ENCODE data around the gene MKNK1.

MKNK1 gene

DNA sequence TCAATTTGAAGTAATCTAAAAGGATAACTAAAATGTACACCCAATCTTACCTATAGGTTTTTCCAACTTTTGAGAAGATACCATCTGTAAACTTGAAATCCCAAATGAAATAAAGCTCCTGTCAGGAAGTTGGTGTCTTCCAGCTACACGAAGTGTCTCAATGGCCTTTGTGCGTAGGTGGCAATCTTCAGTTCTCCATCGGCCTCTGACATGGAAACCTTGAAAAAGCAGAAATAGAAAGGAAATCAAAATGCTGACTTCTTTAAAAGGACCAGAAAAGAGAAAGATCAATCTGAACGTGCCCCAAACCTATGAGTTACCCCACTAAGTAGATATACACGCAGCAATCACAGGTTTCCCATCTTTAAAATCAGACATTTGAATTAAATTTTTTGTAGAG is 10.0 kb downstream of the MKNK1 start:
- no peak overlapping the region for H3K27ac ChIP-seq
- no peak for TF ChIP-seq ZFX (IDR thresholded peaks at IDR 0.05; ENCODE audit: borderline replicate concordance)
- TF ChIP-seq, protein P1, sequence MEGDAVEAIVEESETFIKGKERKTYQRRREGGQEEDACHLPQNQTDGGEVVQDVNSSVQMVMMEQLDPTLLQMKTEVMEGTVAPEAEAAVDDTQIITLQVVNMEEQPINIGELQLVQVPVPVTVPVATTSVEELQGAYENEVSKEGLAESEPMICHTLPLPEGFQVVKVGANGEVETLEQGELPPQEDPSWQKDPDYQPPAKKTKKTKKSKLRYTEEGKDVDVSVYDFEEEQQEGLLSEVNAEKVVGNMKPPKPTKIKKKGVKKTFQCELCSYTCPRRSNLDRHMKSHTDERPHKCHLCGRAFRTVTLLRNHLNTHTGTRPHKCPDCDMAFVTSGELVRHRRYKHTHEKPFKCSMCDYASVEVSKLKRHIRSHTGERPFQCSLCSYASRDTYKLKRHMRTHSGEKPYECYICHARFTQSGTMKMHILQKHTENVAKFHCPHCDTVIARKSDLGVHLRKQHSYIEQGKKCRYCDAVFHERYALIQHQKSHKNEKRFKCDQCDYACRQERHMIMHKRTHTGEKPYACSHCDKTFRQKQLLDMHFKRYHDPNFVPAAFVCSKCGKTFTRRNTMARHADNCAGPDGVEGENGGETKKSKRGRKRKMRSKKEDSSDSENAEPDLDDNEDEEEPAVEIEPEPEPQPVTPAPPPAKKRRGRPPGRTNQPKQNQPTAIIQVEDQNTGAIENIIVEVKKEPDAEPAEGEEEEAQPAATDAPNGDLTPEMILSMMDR (IDR thresholded peaks at IDR 0.05), result no peak

DNA sequence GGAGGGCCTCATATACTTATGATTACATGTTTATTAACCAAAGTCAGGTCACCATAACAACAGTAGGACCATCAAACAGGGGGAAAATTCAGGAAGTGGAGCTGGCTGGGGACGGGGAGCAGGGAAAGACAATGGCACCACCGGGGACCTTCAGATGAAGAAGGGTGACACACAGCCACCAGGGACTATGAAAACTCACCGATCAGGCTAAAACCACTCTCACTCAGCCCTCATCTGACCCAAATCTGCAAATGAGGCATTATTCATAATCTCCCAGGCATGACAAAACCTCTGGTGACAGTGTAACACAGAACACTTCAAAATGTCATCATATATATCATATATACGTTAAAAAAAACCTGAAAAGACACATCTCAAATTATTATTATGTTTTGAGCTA is 11.2 kb downstream of the MKNK1 start:
- H3K27ac ChIP-seq, result no peak overlapping the region
- TF ChIP-seq ZFX (IDR thresholded peaks at IDR 0.05; ENCODE audit: borderline replicate concordance), result no peak
- TF ChIP-seq, protein P1 (IDR thresholded peaks at IDR 0.05), result no peak

- no peak overlapping the region for H3K27ac ChIP-seq
- TF ChIP-seq, protein P1 (IDR thresholded peaks at IDR 0.05), result no peak
- no peak for TF ChIP-seq ZFX (IDR thresholded peaks at IDR 0.05; ENCODE audit: borderline replicate concordance)
These were observed 14.5 kb downstream of the MKNK1 start for GRCh38 chr1:46589529-46589928.

DNA sequence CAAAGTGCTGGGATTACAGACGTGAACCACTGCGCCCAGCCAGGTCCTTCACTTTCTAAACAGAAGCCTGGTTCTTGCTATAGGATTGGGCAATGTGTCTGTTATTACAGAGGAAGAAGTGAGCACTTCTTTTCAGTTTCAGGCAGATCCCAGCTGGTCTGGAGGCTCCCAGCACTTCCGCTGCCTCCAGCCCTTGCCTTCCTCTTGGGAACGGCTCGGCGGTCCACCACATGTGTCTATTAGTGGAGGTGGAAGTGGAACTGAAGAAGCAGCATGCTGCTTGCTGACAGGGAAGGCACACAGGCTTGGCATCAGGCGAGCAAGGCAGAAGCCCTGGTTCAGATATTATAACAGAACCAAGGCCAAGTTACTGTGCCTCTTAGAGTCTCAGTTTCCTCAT is 17.0 kb downstream of the MKNK1 start:
- no peak overlapping the region for H3K27ac ChIP-seq
- no peak for TF ChIP-seq ZFX (IDR thresholded peaks at IDR 0.05; ENCODE audit: borderline replicate concordance)
- TF ChIP-seq, protein P1 (IDR thresholded peaks at IDR 0.05), result no peak

DNA sequence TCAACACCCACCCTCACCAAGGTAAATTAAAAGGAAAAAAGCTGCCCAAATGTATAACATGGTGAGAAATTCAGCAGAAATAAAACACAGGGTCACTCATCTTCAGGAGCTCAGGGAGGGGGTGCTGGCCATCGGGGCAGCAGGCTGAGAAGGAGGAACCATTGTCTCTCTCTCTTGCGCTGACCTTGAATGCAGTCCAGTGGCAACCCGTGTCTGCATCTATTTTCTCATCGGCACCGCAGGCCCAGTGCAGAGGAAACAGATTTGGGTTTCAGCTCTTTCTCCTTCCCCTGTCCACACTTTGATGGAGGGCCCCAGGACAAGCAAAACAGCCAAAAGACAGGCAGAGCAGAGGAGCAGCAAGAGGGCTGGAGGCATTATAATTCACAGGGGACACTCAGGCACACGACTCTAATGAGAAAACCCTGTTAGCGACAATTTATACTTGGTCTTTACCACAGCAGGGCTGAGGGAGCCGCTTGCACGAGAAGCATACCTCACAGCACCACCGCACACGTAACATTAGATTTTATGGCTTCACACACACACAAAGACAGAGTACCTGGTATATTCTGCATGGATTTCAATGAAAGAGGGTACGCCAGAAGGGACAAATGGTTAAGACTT is 18.6 kb downstream of the MKNK1 start:
- no peak overlapping the region for H3K27ac ChIP-seq
- TF ChIP-seq, protein P1 (IDR thresholded peaks at IDR 0.05), result no peak
- no peak for TF ChIP-seq ZFX (IDR thresholded peaks at IDR 0.05; ENCODE audit: borderline replicate concordance)

- TF ChIP-seq ZFX (IDR thresholded peaks at IDR 0.05; ENCODE audit: borderline replicate concordance), result no peak
- TF ChIP-seq, protein P1 (IDR thresholded peaks at IDR 0.05), result no peak
- H3K27ac ChIP-seq, result no peak overlapping the region
These were observed 20.6 kb downstream of the MKNK1 start for GRCh38 chr1:46583494-46583893.

DNA sequence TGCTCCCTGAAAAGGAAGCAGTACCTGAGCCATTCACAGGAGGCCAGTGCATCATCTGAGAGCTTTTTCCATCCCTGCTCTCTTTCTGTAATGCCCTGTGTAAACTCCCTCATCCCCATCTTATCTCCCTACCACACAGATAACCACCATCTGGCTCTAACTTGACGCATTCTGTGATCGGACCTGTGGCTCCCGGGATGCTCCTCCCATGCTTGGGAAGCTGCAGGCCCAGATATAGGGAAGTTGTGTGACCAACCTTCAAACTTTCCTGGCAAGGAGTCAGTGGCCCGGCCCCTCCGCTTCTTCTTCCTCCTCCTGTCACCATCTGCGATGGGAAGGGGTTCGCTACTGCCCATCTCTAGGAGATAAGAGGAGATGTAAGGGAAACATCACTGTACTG is 21.1 kb downstream of the MKNK1 start:
- TF ChIP-seq, protein P1 (IDR thresholded peaks at IDR 0.05), result no peak
- TF ChIP-seq ZFX (IDR thresholded peaks at IDR 0.05; ENCODE audit: borderline replicate concordance), result no peak
- H3K27ac ChIP-seq, result no peak overlapping the region
